ENCODE results near the gene GDPD2. TPM values are rescaled to one million over a fixed set of nuclear protein-coding genes. Genes with fewer than 3 reads are reported as not detected.

The GDPD2 gene
- total RNA-seq, 3 donors from 2014 or later (not counting 1 experiment from before 2014, with no cell fraction given), result not detected

DNA sequence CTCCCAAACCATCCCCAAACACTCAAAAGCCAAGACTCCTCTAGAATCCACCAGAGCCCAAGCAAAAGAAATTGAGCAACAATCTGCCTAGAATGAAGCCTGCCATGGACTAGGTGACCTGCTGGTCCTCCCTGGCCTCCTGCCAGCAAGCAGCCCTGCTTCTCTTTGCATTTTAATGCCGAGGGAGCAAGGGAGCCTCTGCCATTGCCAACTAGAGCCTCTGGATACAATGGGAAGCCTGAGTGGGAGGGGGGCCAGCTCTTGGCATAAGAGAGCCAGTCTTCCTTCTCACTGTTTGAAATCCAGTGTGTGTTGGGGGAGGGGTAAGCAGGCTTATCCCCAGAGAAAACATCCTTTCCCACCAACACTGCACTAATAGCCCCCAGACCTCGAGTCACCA is 1.5 kb upstream of the GDPD2 start:
- H3K9me3 ChIP-seq (ENCODE audit: control insufficient read depth, insufficient read depth, low read length), result no peaks in the 10 kb centered on the region
- H3K27me3 Mint-ChIP-seq (ENCODE audit: low read depth in 2 of 2), result no peaks in the 10 kb centered on the region
- no peak for DNase-seq
- intact Hi-C loops (cut with micrococcal nuclease), result no loop called here
- no peak for ATAC-seq
- no peak overlapping the region for H3K27ac Mint-ChIP-seq
- no peaks in the 10 kb centered on the region for H3K9me3 Mint-ChIP-seq
- no peak overlapping the region for H3K27ac ChIP-seq (ENCODE audit: low read length)
- no peaks in the 10 kb centered on the region for H3K4me1 ChIP-seq (ENCODE audit: control insufficient read depth, insufficient read depth, low read length)
- no peak overlapping the region for H3K4me3 Mint-ChIP-seq
- H3K36me3 Mint-ChIP-seq, result no peaks in the 10 kb centered on the region
- no peak for TF ChIP-seq CTCF (IDR thresholded peaks at IDR 0.05)
- no peak overlapping the region for H3K4me3 ChIP-seq (ENCODE audit: low read length)
- H3K27me3 ChIP-seq (ENCODE audit: control insufficient read depth, insufficient read depth, low read length), result no peaks in the 10 kb centered on the region
- H3K36me3 ChIP-seq (ENCODE audit: control insufficient read depth, insufficient read depth, low read length), result no peaks in the 10 kb centered on the region
- H3K4me1 Mint-ChIP-seq, result no peaks in the 10 kb centered on the region
- 83% methylated on average over 1 of the region's 2 CpGs for WGBS (ENCODE audit: insufficient coverage)

DNA sequence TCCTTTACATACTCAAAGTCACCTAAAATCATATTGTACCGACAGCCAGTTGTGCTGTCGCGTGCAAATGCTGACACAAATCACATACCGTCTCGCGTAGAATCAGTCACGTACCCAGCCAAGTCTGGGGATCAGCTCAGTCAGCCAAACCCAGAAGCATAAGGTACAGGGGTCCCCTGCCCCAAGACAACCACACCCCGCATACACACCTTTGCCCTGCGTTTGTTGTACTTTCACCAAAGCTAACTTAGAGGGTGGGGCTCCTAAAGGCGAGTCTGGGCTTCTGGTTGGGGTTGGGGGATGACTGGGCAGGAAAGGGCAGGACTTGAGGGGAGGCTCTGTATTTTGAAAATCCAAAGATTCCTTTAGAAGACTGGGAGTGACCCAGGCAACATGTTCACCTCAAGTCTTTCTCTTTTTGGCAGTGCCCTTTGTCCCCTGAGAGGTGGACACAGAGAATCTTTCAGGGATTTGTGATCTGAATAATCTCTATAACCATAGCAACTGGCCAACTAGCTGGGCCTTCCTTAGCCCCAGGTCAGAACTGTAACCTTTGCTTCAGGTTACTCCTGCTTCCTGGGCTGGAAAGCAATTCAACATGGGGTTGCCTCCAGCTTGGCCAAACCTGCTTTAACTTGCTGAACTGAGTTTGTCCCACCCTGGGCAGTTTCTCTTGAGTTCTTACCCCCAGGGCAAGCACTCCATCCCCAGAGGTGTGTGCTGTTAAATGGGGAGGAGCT is 992 bp downstream of the GDPD2 start:
- no peak for TF ChIP-seq CTCF (IDR thresholded peaks at IDR 0.05)
- WGBS (ENCODE audit: insufficient coverage), result 92% methylated on average over 8 of the region's 10 CpGs
- H3K9me3 ChIP-seq (ENCODE audit: control insufficient read depth, insufficient read depth, low read length), result no peaks in the 10 kb centered on the region
- Mint-ChIP-seq H3K4me3 (no peak overlapping the region), H3K27me3 (ENCODE audit: low read depth in 2 of 2) (no peaks in the 10 kb centered on the region), H3K9me3 (no peaks in the 10 kb centered on the region), H3K27ac (no peak overlapping the region), H3K4me1 (no peaks in the 10 kb centered on the region), H3K36me3 (no peaks in the 10 kb centered on the region)
- no peak overlapping the region for H3K27ac ChIP-seq (ENCODE audit: low read length)
- H3K36me3 ChIP-seq (ENCODE audit: control insufficient read depth, insufficient read depth, low read length), result no peaks in the 10 kb centered on the region
- ATAC-seq (no peak), DNase-seq (no peak)
- intact Hi-C loops (cut with micrococcal nuclease), result no loop called here
- no peaks in the 10 kb centered on the region for H3K4me1 ChIP-seq (ENCODE audit: control insufficient read depth, insufficient read depth, low read length)
- H3K4me3 ChIP-seq (ENCODE audit: low read length), result no peak overlapping the region
- H3K27me3 ChIP-seq (ENCODE audit: control insufficient read depth, insufficient read depth, low read length), result no peaks in the 10 kb centered on the region

DNA sequence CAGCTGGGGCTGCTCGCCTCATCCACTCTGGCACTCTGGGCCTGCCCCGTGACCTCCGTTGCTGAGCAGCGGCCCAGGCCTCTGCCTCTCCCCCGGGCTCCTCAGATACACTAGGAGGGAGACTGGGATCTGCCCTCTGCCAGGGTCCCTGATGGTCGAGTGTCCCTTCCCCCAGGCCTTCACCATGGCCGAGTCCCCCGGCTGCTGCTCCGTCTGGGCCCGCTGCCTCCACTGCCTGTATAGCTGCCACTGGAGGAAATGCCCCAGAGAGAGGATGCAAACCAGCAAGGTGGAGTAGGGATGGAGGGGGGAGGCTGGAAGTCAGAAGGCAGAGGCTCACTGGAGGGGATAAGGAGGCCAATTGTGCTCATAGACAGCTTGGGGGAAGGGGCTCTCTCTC is 1.7 kb downstream of the GDPD2 start:
- H3K4me1 Mint-ChIP-seq, result no peaks in the 10 kb centered on the region
- intact Hi-C loops (cut with micrococcal nuclease), result no loop called here

More for the DNA sequence above, 1.7 kb downstream of the GDPD2 start:
- Histone ChIP-seq H3K27ac (ENCODE audit: low read length) (no peak overlapping the region), H3K36me3 (ENCODE audit: control insufficient read depth, insufficient read depth, low read length) (no peaks in the 10 kb centered on the region), H3K4me1 (ENCODE audit: control insufficient read depth, insufficient read depth, low read length) (no peaks in the 10 kb centered on the region), H3K4me3 (ENCODE audit: low read length) (no peak overlapping the region), H3K27me3 (ENCODE audit: control insufficient read depth, insufficient read depth, low read length) (no peaks in the 10 kb centered on the region), H3K9me3 (ENCODE audit: control insufficient read depth, insufficient read depth, low read length) (no peaks in the 10 kb centered on the region)
- Mint-ChIP-seq H3K9me3 (no peaks in the 10 kb centered on the region), H3K4me3 (no peak overlapping the region), H3K27me3 (ENCODE audit: low read depth in 2 of 2) (no peaks in the 10 kb centered on the region), H3K36me3 (no peaks in the 10 kb centered on the region), H3K27ac (no peak overlapping the region)
- no peak for ATAC-seq
- DNase-seq, result no peak
- TF ChIP-seq CTCF (IDR thresholded peaks at IDR 0.05), result no peak
- 83% methylated on average over 3 of the region's 10 CpGs for WGBS (ENCODE audit: insufficient coverage)
